IPS DF 4.7 (cell line): ENCODE results near the gene ZNF747.
"Not testable (repeated sequence)": the region's sequence is repeated elsewhere in the genome, so short reads cannot be mapped to it uniquely, and the experiment has no call there.

Experiments used
- DNase-seq: peaks from one replicate; pipeline ENCODE4 v3.0.0-alpha.2; 2013; ENCODE audit warnings: low spot score; ENCODE audit errors: extremely low read depth

The ZNF747 gene

DNA sequence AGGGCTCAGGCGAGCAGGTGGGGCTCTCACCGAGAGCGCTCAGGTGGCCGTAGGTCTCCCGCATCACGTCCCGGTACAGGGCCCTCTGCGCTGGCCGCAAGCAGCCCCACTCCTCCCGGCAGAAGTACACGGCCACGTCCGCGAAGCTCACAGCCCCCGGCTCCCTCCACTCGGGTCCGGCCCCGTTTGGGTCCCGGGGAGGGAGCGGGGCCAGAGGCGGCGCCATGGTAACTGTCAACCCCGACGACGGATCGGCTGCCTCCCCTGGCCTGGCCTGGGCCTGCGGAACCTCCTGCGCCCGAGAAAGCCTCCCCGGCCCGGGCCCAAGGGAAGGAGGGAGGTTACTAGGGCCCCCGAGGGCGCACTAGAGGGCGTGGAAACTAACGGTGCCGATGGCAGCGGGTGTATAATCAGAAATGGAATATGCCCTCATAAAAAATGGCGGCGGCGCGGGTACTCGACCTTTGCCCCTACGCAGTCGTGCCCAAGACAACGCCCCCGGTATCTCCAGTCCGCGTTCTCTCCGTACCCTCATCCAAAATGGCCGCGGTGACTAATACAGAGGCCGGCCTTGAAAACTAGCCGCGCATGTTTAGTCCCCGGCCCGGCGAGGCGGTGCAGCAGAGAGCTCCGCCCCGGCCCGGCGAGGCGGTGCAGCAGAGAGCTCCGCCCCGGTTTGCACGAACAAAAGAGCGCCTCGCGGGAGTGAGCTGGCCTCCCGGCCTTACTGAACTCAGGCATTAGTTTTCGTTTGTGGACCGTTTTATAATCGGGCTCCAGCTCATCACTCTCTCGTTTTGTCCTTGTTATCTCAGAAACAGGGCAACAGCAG lies 23.5 kb upstream of the ZNF747 start, which contains the start of gene ZNF764:
Gene ZNF764, minus strand, starts transcription at position 418 of the 832 bp plus-strand sequence. Its CDS starts 192 bp downstream, at position 226.
- no peak for DNase-seq

DNA sequence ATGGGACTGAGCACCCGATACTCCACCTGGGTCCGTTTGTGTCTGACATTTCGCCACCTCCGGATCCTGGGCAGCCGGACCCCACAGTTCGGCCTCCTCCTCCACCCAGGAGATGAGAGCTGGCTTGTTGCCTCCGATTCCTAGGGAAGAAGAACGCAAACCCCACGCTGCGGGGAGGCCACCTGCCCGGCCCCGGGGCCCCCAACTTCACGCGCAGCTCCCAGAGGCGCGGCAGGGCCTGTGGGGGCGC lies 23.0 kb upstream of the ZNF747 start:
- no peak for DNase-seq

DNA sequence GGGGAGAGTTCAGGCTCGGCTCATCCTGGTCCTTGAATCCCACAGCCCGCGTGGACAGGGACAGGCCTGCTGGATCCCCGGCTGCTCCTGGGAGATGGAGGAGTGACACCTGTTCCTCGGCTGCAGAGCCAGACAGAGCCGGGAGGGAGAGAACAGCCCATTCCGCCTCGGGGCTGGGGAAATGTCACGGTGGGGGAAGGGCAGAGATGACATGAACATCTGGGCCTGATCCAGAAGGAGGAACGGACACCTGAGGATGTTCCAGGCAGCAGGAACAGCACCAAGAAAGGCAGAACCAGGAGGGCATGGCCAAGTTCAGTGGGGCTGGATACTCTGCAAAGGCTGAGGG lies 21.4 kb upstream of the ZNF747 start:
- no peak for DNase-seq

DNA sequence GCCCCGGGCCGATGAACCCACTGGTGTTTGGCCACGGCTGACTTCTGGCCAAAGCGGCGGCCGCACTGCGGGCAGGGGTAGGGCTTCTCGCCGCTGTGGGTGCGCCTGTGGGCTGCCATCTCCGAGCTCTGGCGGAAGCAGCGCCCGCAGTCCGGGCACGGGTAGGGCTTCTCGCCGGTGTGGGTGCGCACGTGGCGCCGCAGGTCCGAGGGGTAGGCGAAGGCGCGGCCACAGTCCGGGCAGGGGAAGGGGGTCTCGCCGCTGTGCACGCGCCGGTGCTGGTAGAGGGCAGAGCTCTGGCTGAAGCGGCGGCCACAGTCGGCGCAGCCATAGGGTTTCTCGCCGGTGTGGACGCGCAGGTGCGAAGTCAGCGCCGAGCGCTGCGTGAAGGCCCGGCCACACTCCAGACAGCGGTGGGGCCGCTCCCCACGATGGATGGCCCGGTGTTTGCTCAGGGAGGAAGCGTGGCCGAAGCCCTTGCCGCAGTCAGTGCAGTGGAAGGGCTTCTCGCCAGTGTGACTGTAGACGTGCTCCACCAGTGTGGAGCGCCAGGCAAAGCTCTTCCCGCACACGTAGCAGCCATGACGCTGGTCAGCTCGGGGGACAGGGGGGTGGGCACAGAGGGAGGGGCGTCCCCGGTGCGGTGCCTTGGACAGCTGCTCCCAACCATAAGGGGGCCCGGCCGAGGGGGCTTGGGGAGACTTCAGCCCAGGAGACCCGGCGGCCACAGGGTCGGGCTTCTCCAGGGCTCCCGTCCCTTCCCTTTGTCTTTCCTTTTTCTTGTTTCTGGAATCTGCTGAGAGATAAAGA lies 20.9 kb upstream of the ZNF747 start:
- DNase-seq: no peak

DNA sequence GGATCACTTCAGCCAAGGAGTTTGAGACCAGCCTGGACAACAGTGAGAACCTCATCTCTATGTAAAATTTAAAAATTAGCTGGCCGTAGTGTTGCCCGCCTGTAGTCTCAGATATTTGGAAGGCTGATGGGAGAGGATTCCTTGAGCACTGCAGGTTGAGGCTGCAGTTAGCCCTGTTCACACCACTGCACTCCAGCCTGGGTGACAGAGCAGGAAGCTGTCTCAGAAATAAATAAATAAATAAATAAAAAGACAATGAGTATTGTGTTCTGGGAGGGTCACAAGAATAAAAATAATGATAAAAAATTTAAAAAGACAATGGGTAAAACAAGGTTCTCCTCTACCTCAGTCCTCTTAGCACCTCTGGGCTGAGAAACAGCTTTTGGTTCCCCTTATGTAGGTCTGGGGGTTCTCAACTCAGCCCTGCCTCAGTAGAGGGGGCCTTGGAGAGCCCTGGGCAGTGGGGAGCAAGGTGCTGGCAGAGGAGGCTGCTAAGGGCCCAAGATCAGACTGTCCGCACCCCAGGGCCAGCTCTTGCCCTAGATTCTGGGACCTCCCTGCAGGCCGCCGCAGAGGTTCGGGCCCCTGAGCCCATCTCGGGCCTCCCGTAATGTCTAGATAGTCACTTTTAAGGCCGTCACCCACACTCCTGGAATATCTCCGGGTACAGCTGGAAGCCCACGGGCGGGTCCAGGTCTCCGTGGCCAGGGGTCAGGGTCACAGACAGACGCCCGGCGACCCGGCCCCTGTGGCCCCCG lies 20.1 kb upstream of the ZNF747 start:
- no peak for DNase-seq

DNA sequence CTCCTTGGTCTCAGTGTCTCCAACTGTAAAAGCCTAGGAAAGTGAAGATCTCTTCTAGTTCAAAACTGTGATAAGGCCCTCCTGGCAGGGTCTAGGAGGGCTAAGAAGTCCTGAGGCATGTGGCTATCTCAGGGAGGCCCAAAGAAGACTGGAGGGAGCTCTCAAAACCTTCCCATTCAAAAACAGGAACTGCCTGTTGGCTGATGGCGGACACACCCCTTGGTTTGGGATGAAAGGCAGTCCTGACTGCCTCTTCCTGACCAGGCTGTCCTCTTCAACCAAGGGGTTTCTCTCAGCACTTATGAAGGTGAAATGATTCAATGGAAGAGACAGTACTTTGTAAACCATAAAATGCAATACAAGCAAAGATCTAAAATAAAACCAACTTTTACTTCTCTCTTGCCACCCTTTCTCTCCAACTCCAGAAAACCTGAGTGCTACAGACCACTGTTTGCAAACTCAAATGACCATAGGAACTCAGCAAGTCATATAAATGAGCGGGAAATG lies 18.8 kb upstream of the ZNF747 start:
- DNase-seq: no peak

DNA sequence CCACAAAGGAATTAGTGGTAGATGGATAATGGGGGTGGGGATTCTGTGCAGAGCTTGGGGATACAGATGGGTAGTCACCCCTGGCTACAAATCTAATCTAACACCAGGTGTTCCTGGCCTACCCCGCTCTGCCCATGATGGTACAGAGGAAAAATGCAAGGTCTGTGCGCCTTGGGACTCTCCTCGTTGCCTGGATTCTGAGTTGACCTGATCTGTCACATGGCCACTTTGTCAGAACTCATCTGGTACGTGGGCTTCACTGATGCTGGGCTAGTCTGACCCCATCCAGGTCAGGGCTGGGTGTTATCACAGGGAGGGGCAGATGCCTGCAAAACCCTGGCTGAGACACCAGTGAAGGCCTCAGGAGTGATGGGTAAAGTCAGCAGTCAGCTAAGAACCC lies 18.3 kb upstream of the ZNF747 start:
- DNase-seq: no peak

DNA sequence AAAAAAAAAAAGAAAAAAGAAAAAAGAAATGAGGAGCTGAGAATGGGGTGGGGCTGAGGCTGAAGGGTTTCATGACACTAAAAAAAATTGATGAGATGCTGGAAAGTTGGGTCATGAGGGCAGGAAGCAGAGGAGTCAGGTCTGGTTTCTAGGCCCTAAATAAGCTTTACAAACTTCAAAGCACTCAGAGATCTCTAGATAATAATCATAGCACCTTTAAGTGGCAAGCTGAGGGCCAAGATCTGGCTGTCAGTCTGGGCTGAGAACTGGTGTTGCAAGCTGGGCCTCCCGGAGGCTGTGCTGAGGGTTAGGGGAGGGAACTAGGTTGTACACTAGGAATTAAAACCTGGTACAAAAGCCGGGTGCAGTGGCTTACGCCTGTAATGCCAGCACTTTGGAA lies 17.1 kb upstream of the ZNF747 start:
- DNase-seq: no peak

DNA sequence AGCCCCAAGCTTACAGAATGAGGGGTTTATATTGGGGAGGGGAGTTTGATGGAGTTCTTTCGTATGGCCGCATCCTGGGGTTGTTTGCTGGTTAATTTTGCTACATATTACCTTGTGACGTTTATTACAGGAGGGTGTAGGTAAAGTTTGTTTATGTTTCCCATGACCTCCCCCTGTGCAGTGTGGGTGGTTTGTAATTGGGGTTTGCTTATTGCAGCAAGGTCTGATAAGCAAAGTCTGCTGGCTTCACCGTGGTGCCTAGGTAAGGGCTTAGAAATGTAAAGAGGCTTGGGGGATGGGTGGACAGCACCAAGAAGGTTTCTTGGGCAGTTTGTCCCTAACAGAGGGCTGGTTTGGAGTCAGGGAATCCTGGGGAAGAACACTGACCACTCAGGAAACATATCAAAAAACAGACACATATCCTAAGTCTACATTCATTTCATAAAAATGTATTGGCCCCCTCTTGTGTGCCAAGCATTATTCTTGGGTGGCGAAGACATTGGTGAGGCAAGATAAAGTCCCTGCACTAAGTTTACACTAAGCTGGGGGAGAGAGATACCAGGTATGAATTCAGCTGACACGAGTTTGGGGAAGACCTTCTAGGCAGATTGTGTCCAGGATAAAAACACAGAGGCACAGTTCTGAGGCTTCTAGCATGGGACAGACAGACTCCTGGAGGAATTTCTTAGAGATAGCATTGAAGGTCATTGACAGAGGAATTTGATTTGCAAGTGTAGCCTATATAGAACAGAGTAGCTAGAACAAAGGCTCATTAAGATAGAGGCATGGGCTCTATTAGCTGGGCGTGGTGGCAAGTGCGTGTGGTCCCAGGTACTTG lies 14.0 kb upstream of the ZNF747 start:
- no peak for DNase-seq

DNA sequence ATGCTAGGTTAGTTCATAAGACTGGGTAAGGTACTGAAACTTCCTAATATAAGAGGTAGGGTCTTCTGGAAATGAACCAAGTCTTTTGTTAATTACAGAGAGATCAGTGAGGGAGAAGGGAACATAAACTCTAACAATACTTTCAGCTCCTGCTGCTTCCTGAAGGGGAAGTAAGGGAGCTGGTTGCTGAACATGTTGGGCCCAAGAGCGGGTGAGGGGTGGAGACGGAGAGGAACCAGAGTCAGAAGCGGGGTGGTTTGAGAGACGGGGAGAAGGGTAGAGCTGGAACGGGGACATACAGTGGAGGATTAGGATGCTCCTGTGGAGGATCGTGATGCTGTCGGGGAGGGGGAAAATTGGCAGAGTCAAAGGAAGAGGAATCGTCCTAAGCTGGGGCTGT lies 11.5 kb upstream of the ZNF747 start:
- DNase-seq: no peak

DNA sequence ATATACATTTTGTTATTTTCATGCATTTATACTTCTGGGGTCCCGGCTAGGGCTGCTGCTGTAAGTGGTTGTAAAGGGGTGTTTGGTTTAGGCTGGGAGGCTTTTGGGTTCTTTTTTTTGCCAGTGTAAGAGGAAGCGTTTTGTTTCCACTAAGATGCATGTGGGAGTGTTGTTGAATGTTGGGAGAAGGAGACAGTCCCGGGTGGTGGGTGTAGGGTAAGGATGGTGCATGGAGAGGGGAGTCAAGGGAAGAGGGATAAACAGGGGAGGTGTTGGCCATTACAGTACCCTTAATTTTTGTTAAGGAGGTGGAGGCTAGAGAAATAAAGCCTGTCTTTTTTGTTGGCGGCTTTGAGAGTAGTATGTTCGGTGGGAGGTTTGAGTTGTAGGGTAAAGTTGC lies 8.4 kb upstream of the ZNF747 start:
- DNase-seq: no peak

DNA sequence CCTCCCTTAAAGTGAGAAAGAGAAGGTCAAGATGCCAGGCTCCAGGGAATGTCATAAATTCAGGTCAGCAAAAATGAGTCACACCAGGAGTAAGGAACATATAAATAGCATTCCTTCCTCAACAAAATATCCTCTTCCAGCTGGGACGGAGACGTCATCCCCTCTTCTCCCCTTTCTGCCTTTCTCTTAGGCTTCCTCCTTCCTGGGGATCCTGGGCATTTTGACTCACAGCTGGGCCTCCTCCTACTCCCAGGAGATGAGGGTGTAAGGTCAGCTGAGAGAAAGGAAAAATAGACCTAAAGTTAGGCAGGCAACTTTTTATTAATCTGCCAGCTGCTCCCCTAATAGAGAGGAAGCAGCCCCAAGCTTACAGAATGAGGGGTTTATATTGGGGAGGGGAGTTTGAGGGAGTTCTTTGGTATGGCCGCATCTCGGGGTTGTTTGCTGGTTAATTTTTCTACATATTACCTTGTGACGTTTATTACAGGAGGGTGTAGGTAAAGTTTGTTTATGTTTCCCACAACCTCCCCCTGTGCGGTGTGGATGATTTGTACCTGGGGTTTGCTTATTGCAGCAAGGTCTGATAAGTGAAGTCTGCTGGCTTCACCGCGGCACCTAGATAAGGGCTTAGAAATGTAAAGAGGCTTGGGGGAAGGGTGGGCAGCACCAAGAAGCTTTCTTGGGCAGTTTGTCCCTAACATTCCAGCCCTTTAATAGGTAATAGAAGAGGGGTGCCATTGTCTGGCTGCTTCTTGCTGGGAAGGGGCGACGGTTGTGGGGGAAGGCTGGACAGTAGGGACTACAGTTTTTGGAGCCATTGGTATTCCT lies 7.1 kb upstream of the ZNF747 start:
- DNase-seq: no peak

DNA sequence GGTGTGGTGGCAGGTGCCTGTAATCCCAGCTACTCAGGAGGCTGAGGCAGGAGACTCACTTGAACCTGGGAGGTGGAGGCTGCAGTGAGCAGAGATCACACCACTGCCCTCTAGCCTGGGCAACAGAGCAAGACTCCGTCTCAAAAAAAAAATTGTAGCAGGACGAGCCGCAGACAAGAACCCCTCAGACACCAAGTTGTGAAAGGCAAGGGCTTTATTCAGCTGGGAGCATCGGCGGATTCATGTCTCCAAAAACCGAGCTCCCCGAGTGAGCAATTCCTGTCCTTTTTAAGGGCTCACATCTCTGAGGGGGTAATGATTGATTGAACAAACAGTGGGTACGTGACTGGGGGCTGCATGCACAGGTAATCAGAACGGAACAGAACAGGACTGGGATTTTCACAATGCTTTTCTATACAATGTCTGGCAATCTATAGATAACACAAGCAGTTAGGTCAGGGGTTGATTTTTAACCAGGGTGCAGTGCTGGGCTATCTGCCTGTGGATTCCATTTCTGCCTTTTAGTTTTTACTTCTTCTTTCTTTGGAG lies 6.3 kb upstream of the ZNF747 start:
- DNase-seq: not testable (repeated sequence)

DNA sequence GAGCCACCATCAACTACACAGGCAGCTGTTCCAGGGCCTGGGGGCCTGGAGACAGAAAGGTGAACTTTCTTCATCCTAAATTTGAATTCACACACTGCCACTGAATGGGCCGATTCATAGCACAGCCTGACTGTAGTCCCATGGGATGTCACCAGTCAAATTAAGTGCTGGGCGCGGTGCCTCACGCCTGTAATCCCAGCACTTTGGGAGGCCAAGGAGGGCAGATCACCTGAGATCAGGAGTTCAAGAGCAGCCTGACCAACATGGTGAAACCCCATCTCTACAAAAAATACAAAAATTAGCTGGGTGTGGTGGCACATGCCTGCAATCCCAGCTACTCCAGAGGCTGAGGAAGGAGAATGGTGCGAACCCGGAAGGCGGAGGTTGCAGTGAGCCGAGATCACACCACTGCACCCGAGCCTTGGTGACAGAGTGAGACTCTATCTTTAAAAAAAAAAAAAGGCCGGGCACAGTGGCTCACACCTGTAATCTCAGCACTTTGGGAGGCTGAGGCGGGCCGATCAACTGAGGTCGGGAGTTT lies 5.4 kb upstream of the ZNF747 start:
- not testable (repeated sequence) for DNase-seq

DNA sequence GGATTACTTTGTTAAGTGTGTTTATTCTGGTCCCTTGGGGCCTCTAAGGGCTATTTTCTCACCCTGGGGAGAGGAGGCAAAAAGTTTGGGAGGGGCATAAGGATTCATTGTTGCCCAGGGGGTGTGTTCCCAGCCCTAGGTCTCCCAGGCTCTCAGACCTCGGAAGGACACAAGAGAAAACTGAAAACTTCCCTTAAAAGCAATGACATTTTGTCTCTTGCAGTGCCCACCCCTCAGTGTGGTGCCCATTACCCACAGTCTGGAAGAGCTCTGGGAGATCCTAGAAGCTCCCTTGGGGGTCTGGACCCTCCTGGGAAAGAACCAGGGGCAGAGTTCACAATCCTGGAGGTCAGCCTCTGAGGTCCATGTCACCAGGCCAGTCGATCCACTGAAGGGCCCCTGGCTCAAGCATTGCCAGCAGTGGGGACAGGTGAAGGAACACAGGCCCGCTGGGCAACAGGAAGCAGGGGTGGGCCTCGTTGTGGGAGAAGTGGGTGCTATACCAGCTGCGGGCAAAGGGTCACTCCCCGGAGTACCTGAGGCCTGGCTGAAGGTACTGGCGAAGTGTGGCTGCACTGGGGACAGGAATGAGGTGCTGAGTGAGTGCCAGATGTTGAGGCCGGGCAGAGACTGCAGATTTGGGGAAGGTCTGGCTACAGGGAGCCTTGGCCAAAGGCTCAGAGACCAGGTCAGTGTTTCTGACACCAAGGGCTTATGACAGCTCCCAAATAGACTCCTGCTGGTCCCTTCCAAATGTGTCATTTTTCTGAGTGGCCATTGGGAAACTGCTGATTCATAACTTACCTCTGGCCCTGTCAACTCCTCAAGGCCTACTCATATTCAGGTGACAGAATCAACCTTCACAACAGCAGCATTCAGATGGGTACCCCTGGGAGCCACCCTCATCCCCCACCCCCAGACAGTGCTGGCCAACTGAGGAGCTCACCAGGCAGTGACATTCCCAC lies 4.6 kb upstream of the ZNF747 start:
- DNase-seq: no peak

DNA sequence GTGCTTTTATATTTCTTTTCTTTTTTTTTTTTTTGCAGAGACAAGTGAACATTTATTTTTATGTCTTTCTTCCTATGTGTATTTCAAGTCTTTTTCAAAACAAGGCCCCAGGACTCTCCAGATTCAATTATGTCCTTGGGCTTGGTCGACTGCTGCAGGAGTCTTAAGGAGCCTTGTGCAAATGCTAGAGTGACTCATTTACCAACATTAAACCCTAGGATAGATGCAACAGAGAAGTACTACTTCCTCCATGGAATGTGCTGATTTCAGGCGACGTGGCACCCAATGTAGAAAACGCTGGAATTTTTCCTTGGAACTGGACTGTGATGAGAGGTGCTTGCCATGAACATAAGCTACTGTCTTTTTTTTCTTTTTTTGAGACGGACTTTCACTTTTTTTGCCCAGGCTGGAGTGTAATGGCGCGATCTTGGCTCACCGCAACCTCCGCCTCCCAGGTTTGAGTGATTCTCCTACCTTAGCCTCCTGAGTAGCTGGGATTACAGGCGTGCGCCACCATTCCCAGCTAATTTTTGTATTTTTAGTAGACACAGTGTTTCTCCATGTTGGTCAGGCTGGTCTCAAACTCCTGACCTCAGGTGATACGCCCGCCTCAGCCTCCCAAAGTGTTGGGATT lies 1.9 kb upstream of the ZNF747 start:
- DNase-seq: not testable (repeated sequence)

DNA sequence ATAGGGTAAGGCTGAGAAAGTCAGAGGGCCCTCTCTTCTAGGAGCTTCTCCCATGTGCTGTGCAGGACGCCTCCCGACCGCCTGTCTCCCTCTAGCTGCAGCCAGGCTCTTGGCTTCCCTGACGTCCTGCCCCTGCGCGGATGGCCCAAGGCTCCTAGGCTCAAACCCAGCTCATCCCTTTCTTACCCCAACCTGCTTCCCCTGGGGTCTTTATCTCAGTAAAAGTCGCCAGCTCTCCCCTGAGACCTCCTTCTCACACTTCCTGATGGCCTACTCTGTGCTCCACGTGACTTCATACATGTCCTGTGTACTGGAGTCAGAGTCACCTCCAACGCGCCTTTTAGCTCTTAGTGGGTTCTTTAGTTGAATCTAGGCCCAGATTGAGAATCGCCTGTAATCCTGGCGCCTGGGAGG lies 1.1 kb upstream of the ZNF747 start:
- DNase-seq: no peak
